Umbilical cord (tissue), 1 donor: ENCODE measurements around the gene SERPINI1. TPM values are rescaled to one million over a fixed set of nuclear protein-coding genes. Genes with fewer than 3 reads are reported as not detected.

Source experiments
- total RNA-seq: library from RNA; depleted of rRNA; stranded (reverse); fragments of >200 nt; gene quantifications from one replicate; pipeline ENCODE4 v1.2.3, GENCODE V29; 2014; ENCODE audit warnings: low replicate concordance; ENCODE audit not compliant: insufficient read depth

Gene SERPINI1
- total RNA-seq, 1 donor from 2014 or later: 11.6 TPM

Other genes starting within 250 kb of the SERPINI1 start
- gene WDR49, start 81.8 kb upstream of the SERPINI1 start, total RNA-seq: 3.1 TPM
- gene PDCD10, start 829 bp upstream of the SERPINI1 start, total RNA-seq: 67.2 TPM